SK-N-SH (cell line): Measurements from ENCODE around the gene CDC42BPG. TPM values are rescaled to one million over a fixed set of nuclear protein-coding genes. Genes with fewer than 3 reads are reported as not detected.

Source experiments
- CTCF ChIA-PET: fragments of 300-600, 350-600 bp; formaldehyde crosslinking; extraction: SDS; loops from one replicate; lab custom pipeline; 2021; lab: Yijun Ruan, JAX
- POLR2A ChIA-PET: fragments of 350-600 bp; sonication (Branson Sonifier 250); formaldehyde crosslinking; extraction: SDS; loops from one replicate; lab custom pipeline; 2020; ENCODE audit warnings: antibody characterized with exemption, inconsistent platforms; lab: Yijun Ruan, JAX
- DNase-seq: peaks from one replicate; pipeline ENCODE4 v3.0.0; 2012
- H2AFZ ChIP-seq: fragments of 200-600 bp; sonication (generic); 2 replicates; pipeline ENCODE4 v1.8.1; 2016; ENCODE audit warnings: antibody characterized with exemption, mild to moderate bottlenecking, low read depth
- H3F3A ChIP-seq: fragments of 200-600 bp; sonication (generic); replicated peaks from 2 replicates; pipeline ENCODE3; 2016; ENCODE audit warnings: antibody characterized with exemption, mild to moderate bottlenecking; ENCODE audit not compliant: insufficient read depth
- H3K27ac ChIP-seq, 2 experiments: fragments of 200-500 bp in 1 of 2; fragments of 200-600 bp in 1 of 2; sonication (Bioruptor generic) in 1 of 2; sonication (generic), shearing (Covaris generic) in 1 of 2; 2 replicates each; pipeline versions ENCODE4 v1.5.1 to v1.6.1; 2014 to 2016; ENCODE audit warnings: low read depth in 2 of 2, inconsistent platforms in 1 of 2, low read length in 1 of 2, mild to moderate bottlenecking in 1 of 2, mixed read lengths in 1 of 2
- H3K27me3 ChIP-seq: fragments of 200-600 bp; sonication (generic), shearing (Covaris generic); 2 replicates; pipeline ENCODE4 v1.6.1; 2016; ENCODE audit warnings: mixed run types; ENCODE audit not compliant: insufficient read depth
- H3K36me3 ChIP-seq, 2 experiments: fragments of 200-500 bp in 1 of 2; fragments of 200-600 bp in 1 of 2; sonication (Bioruptor generic) in 1 of 2; sonication (generic) in 1 of 2; replicated peaks in 1 of 2; 2 replicates each; pipeline versions ENCODE3 to v1.5.1; 2014 to 2016; ENCODE audit warnings: low read length in 1 of 2, mild to moderate bottlenecking in 1 of 2; ENCODE audit not compliant: insufficient read depth in 2 of 2, control insufficient read depth in 1 of 2
- H3K4me1 ChIP-seq, 2 experiments: fragments of 200-500 bp in 1 of 2; fragments of 200-600 bp in 1 of 2; sonication (Bioruptor generic) in 1 of 2; sonication (generic), shearing (Covaris generic) in 1 of 2; 2 replicates each; pipeline versions ENCODE4 v1.5.1 to v1.6.1; 2014 to 2016; ENCODE audit warnings: low read depth in 1 of 2, low read length in 1 of 2, mixed run types in 1 of 2; ENCODE audit not compliant: insufficient read depth in 2 of 2, control insufficient read depth in 1 of 2
- H3K4me2 ChIP-seq: fragments of 200-600 bp; sonication (generic), shearing (Covaris generic); 2 replicates; pipeline ENCODE4 v1.6.1; 2017; ENCODE audit warnings: mixed run types
- H3K4me3 ChIP-seq, 2 experiments: fragments of 200-500 bp in 1 of 2; fragments of 200-600 bp in 1 of 2; sonication (Bioruptor generic) in 1 of 2; sonication (generic), shearing (Covaris generic) in 1 of 2; 2 replicates each; pipeline versions ENCODE4 v1.5.1 to v1.8.1; 2014 to 2016; ENCODE audit warnings: low read depth in 2 of 2, inconsistent platforms in 1 of 2, low read length in 1 of 2, mild to moderate bottlenecking in 1 of 2, mixed read lengths in 1 of 2, moderate library complexity in 1 of 2
- H3K79me2 ChIP-seq: fragments of 200-600 bp; sonication (generic); 2 replicates; pipeline ENCODE4 v1.8.1; 2017; ENCODE audit warnings: mild to moderate bottlenecking; ENCODE audit not compliant: insufficient read depth
- H3K9ac ChIP-seq: fragments of 200-600 bp; sonication (generic); 2 replicates; pipeline ENCODE4 v1.6.1; 2017; ENCODE audit warnings: mixed run types
- H3K9me2 ChIP-seq: fragments of 200-600 bp; sonication (generic); 2 replicates; pipeline ENCODE4 v1.6.1; 2017; ENCODE audit warnings: mixed run types
- H3K9me3 ChIP-seq: fragments of 200-600 bp; sonication (generic); 2 replicates; pipeline ENCODE4 v1.6.1; 2017; ENCODE audit warnings: mixed run types, mild to moderate bottlenecking, moderate library complexity
- H4K20me1 ChIP-seq: fragments of 200-600 bp; sonication (generic); 2 replicates; pipeline ENCODE4 v1.6.1; 2017; ENCODE audit warnings: mild to moderate bottlenecking, mixed run types; ENCODE audit not compliant: insufficient read depth
- CTCF ChIP-seq: fragments of 200-600 bp; sonication (generic); IDR thresholded peaks from 2 replicates; pipeline ENCODE4 v1.6.1; 2017; ENCODE audit warnings: antibody characterized with exemption, mild to moderate bottlenecking, moderate library complexity
- FOXJ3 ChIP-seq: sonication (generic); formaldehyde crosslinking; IDR thresholded peaks from 2 replicates; pipeline ENCODE4 v1.5.1; 2020; ENCODE audit warnings: mild to moderate bottlenecking, missing genetic modification reagents
- GABPA ChIP-seq: IDR thresholded peaks from 2 replicates; pipeline ENCODE4 v1.4.0; 2012; ENCODE audit warnings: low read depth, mild to moderate bottlenecking
- JUND ChIP-seq: IDR thresholded peaks from 2 replicates; pipeline ENCODE4 v1.4.0; 2012
- MXI1 ChIP-seq: IDR thresholded peaks from 2 replicates; pipeline ENCODE4 v1.6.1; 2012; ENCODE audit warnings: mild to moderate bottlenecking, low read depth, low read length, improper control_type of control experiment
- POLR2AphosphoS5 ChIP-seq: IDR thresholded peaks from 2 replicates; pipeline ENCODE4 v1.6.1; 2012; ENCODE audit warnings: low read depth, low read length
- RCOR1 ChIP-seq: fragments of 150-350 bp; IDR thresholded peaks from 2 replicates; pipeline ENCODE4 v1.6.1; 2017; ENCODE audit warnings: antibody characterized with exemption, low read length
- TAF1 ChIP-seq: IDR thresholded peaks from 2 replicates; pipeline ENCODE4 v1.6.1; 2012; ENCODE audit warnings: low read depth, mild to moderate bottlenecking, low read length, moderate library complexity, borderline replicate concordance
- TEAD4 ChIP-seq: IDR thresholded peaks from 2 replicates; pipeline ENCODE4 v1.4.0; 2012; ENCODE audit warnings: mild to moderate bottlenecking, borderline replicate concordance; ENCODE audit not compliant: insufficient read depth
- USF1 ChIP-seq: IDR thresholded peaks from 2 replicates; pipeline ENCODE4 v1.4.0; 2012; ENCODE audit warnings: low read depth, borderline replicate concordance
- WGBS: methylation state at CpG from one replicate; pipeline ENCODE4 v1.1.6; 2017; ENCODE audit warnings: low lambda C conversion rate; 5-methylcytosine and 5-hydroxymethylcytosine counted together
- polyA plus RNA-seq, 3 experiments: library from polyadenylated mRNA; depleted of rRNA; stranded (reverse); fragments of >200 nt; gene quantifications; 2 replicates each; pipeline ENCODE4 v1.2.3, GENCODE V29; 2012

CDC42BPG gene
- polyA plus RNA-seq, 1 of the 3 experiments (the other 2 are of a cell fraction): 0.33 TPM

GRCh38 chr11:64803158-64803845 lies 41.2 kb downstream of the CDC42BPG start, which contains the start of gene MAP4K2:
MAP4K2 (minus strand) TSS chr11:64803214; CDS start chr11:64803149, 65 bp downstream.
- CTCF ChIA-PET: interaction anchor here (0.8 to 3.3 kb wide), 7 partner anchors 9 to 115 kb away, joined by 3 to 20 read pairs (median 4); partner anchors contain the start of genes CDC42BPG and RASGRP2
- Histone ChIP-seq H3K36me3 (peaks cover 0 to 41% of the 10 kb centered on the region in 2 experiments), H4K20me1 (no peaks in the 10 kb centered on the region), H3K9me3 (no peaks in the 10 kb centered on the region), H3K27ac (peak within 1 kb of the TSS; percentile 89 to 90), H2AFZ (peak within 1 kb of the TSS; percentile 75), H3F3A (peaks cover 3% of the 10 kb centered on the region), H3K9me2 (no peaks in the 10 kb centered on the region), H3K4me2 (peak within 1 kb of the TSS; percentile 89), H3K4me1 (peaks cover 7 to 20% of the 10 kb centered on the region in 2 experiments; a peak in 2 of 4 replicates), H3K79me2 (no peaks in the 10 kb centered on the region; the same call in 1 of the 2 replicates), H3K9ac (peak within 1 kb of the TSS; percentile 81), H3K4me3 (peak within 1 kb of the TSS; percentile 69 to 78), H3K27me3 (no peaks in the 10 kb centered on the region)
- TF ChIP-seq POLR2AphosphoS5 (peak; percentile 50; the same call in 1 of the 2 replicates), TAF1 (peak; percentile 7; the same call in 1 of the 2 replicates), MXI1 (0 out of 2 replicates have a peak, but pooled peaks have one; percentile 29), FOXJ3 (CRISPR knock-in tag) (no peak), CTCF (peak; percentile 38), USF1 (no peak), JUND (no peak), GABPA (0 out of 2 replicates have a peak, but pooled peaks have one; percentile 32)
- WGBS: under 1% methylated on average over 14 of the region's 58 CpGs
- DNase-seq: peak; percentile 98
- POLR2A ChIA-PET: no interaction called here

- POLR2A ChIA-PET: interaction anchor here (0.9 kb wide), 1 partner anchor 332 kb away, joined by 3 read pairs; no protein-coding TSS in a partner anchor
- H3K36me3 ChIP-seq: peaks cover 0 to 34% of the 10 kb centered on the region in 2 experiments
These were observed 41.9 kb downstream of the CDC42BPG start for GRCh38 chr11:64802370-64803157.

More at GRCh38 chr11:64802370-64803157, 41.9 kb downstream of the CDC42BPG start:
- Histone ChIP-seq H3K4me1 (peaks cover 7 to 18% of the 10 kb centered on the region in 2 experiments; a peak in 2 of 4 replicates), H3K79me2 (no peaks in the 10 kb centered on the region), H2AFZ (peak overlapping the region; percentile 72; the same call in 1 of the 2 replicates), H3F3A (peaks cover 3% of the 10 kb centered on the region), H3K27ac (peak overlapping the region in 1 of 2 experiments; percentile 62; a peak in 1 of 4 replicates), H3K4me3 (peak overlapping the region; percentile 68 to 69), H4K20me1 (no peaks in the 10 kb centered on the region), H3K9me3 (no peaks in the 10 kb centered on the region), H3K9ac (peak overlapping the region; percentile 43), H3K9me2 (no peaks in the 10 kb centered on the region), H3K27me3 (no peaks in the 10 kb centered on the region), H3K4me2 (peak overlapping the region; percentile 89)
- DNase-seq: peak; percentile 61
- TF ChIP-seq TEAD4: no peak
- TF ChIP-seq RCOR1: 0 out of 2 replicates have a peak, but pooled peaks have one; percentile 7
- WGBS: 9% methylated on average over 17 of the region's 54 CpGs
- CTCF ChIA-PET: interaction anchor here (0.8 to 3.3 kb wide), 6 partner anchors 10 to 297 kb away, joined by 3 to 20 read pairs (median 4); partner anchors contain the start of gene CDC42BPG
